K562 treated with DMSO at 1 percent for 48 hours (cell line): ENCODE results near the gene CYB561A3. TPM values are rescaled to one million over a fixed set of nuclear protein-coding genes. Genes with fewer than 3 reads are reported as not detected.

Source experiments
- total RNA-seq: library from RNA; unstranded; fragments of 300-600 nt; gene quantifications from 2 replicates; pipeline ENCODE4 v1.2.3, GENCODE V29; 2022; ENCODE audit warnings: low replicate concordance; ENCODE audit errors: extremely low read depth

CYB561A3 gene
- total RNA-seq, result not detected in 2 replicates

GRCh38 chr11:61361741-61362541 lies at the start of gene CYB561A3, which contains the start of gene TMEM138:
CYB561A3 (minus strand) TSS chr11:61361882; CDS start chr11:61356713, 5,169 bp downstream.
TMEM138 (plus strand) TSS chr11:61362374; CDS start chr11:61364391, 2,017 bp downstream.

DNA sequence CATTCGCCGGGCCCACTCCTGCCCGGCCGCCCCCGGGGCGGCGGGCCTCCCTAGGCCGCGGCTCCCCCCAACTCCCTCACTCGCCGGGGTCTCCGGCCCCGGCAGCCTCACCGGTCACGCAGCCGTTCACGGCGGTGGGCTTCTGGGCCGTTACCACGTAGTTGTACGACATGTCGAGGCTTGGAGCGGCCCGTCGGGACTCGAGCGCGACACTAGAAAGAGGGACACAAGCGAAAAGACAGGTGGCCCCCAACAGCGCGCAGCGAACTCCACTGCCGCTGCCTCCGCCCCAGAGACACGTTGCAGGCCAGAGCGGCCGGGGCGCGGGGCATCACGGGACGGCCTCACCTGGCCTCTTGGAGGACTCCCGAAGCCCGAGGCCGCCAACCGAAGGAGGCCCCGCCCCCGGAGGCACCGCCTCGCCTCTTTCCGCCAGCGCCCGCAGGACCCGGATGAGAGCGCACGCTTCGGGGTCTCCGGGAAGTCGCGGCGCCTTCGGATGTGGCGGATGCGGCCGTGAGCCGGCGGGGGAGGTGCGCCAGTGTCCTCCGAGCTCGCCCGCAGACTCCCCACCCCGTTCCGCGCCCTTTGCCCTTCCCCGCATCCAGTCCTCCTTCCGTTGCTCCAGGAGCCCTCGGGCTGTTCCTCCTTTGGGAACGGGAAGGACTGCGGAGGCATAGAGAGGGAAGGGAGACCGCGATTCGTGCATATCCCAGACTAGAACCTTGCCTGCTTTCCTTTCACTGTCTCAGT lies 28.7 kb downstream of the CYB561A3 start, which contains the start of the genes DDB1 and TKFC:
DDB1 (minus strand) TSS at position 309 of the 753 bp plus-strand sequence; CDS start at position 172, 137 bp downstream.
TKFC (plus strand) TSS at position 432 of the 753 bp plus-strand sequence. CDS start 1,501 bp downstream, outside the sequence.

Other genes with a start within 250 kb of the CYB561A3 start
- not detected in 2 replicates for gene VPS37C, start 200.5 kb downstream of the CYB561A3 start, total RNA-seq
- gene PGA3, start 158.4 kb downstream of the CYB561A3 start, total RNA-seq, result not detected in 2 replicates
- not detected in 2 replicates for gene PGA4, start 139.5 kb downstream of the CYB561A3 start, total RNA-seq
- not detected in 2 replicates for gene PGA5, start 120.7 kb downstream of the CYB561A3 start, total RNA-seq
- not detected in 2 replicates for gene VWCE, start 66.6 kb downstream of the CYB561A3 start, total RNA-seq
- gene DDB1, start 28.8 kb downstream of the CYB561A3 start, total RNA-seq, result 223 TPM in 1 of 2 replicates, not detected in the other
- gene TKFC, start 28.7 kb downstream of the CYB561A3 start, total RNA-seq, result not detected in 2 replicates
- not detected in 2 replicates for gene TMEM138, start 492 bp upstream of the CYB561A3 start, total RNA-seq
- gene TMEM216, start 30.7 kb upstream of the CYB561A3 start, total RNA-seq, result not detected in 2 replicates
- not detected in 2 replicates for gene CPSF7, start 68.1 kb upstream of the CYB561A3 start, total RNA-seq
- not detected in 2 replicates for gene SDHAF2, start 68.2 kb upstream of the CYB561A3 start, total RNA-seq
- not detected in 2 replicates for gene LRRC10B, start 146.9 kb upstream of the CYB561A3 start, total RNA-seq
- gene SYT7, start 219.2 kb upstream of the CYB561A3 start, total RNA-seq, result not detected in 2 replicates